ENCODE measurements around the gene ACACB.
A peak's percentile ranks its signal among the peaks of the same experiment; 100 is the strongest.
"Not testable (repeated sequence)": the region's sequence is repeated elsewhere in the genome, so short reads cannot be mapped to it uniquely, and the experiment has no call there.

ACACB gene

GRCh38 chr12:109147954-109148353, 31.6 kb downstream of the ACACB start:
- no peak for DNase-seq

- DNase-seq, result no peak
Measured at GRCh38 chr12:109150124-109150640, 33.8 kb downstream of the ACACB start.

DNA sequence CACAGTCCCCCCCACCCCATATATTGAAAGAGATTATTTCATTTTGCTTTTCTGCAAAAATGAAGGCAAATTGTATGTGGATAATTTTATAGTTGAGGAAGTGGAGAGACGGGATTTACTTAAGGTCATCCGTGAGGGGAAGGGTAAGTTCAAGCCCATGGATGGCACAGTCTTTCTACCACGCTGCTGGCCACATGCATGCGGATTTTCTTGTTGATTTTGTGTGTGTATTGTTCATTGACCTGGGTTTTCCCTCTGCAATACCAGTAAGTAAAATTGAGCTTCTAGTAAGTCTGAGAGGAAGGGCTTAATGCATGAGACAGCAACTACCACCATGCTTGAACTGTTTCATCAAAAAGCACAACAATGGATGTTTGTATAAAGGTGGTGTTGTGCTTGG, 35.1 kb downstream of the ACACB start:
- no peak for DNase-seq

DNA sequence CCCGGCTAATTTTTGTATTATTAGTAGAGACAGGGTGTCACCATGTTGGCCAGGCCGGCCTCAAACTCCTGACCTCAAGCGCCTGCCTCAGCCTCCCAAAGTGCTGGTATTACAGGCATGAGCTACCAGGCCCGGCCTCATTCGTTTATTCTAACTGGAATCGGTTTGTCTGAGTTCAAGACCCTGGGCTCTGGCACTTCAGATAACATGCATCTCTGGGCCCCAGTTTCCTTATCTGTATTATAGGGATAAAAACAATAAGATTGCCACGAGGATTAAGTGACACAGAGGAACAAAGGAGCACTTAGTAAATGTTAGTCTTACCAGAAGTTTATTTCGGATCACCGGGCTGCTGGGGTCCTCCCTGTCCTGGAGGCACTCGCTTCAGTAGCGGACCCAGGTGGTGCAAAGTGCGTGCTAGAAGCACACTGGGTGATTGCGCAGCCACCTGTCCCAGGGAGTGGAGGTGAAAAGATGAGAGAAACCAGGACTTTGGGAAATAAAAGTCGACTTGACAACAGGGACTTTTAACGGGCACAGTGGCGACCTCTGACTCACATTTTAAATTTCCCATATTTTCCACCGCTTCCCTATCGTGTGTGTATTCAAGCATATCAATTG, 37.5 kb downstream of the ACACB start:
- DNase-seq, result no peak

DNA sequence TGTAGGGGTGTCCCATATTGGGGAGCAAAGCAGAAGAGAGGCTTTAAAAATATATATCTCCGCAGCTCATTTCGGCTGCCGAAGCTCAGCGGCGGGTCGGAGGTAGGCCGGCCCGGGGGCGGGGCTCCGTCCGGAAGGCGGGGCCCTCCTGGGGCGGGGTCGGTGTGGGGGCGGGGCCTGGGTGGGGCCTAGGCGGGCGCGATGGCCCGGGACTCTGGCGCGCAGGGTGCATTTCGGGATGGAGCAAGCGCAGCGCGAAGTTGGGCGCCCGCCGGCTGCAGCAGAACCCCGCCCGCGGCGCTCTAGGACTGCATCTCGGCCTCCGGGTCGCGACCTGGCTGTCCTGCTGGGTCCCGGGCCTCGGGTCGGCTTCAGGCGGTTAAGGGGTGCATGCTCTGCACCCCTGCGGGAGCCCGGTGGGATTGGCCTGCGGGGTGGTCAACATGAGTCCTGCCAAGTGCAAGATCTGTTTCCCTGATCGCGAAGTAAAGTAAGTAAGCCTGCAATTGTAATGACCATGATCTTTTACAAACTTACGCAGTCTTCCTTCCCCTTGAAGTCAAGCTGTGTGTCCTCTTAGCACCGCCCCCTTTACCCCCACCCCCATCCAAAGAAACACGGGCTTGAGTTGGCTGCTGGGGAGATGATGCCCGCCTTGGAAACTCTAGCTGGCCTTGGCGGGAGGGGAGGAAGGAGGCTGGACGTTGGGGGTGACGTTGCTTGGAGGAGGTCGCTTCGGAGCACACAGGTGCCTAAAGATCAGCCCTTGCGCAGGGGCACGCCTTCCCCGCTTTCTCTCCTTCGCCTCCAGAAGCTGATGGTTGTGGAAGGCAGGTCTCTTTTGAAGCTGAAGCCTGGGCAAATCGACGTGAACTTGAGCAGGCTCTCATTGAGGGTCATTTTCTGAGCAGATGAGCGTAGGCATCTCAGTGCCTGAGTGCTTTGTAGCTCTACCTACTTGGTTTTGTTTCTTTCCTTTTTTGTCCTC, 38.4 kb downstream of the ACACB start:
- peak; percentile 86 for DNase-seq

DNA sequence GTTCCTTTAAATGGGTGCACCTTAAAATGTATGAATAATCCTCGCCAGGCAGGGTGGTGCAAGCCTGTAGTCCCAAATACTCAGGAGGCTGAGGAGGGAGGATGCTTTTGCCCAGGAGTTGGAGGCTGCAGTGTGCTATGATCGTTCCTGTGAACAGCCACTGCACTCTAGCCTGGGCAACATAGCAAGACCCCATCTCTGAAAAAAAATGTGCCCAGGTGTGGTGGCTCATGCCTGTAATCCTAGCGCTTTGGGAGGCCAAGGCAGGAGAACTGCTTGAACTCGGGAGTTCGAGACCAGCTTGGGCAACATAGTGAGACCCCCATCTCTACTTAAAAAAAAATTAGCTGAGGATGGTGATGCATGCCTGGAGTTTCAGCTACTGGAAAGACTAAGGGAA, 39.6 kb downstream of the ACACB start:
- no peak for DNase-seq

GRCh38 chr12:109156586-109156985, 40.2 kb downstream of the ACACB start:
- DNase-seq, result no peak

GRCh38 chr12:109157986-109158385, 41.6 kb downstream of the ACACB start:
- no peak for DNase-seq

DNA sequence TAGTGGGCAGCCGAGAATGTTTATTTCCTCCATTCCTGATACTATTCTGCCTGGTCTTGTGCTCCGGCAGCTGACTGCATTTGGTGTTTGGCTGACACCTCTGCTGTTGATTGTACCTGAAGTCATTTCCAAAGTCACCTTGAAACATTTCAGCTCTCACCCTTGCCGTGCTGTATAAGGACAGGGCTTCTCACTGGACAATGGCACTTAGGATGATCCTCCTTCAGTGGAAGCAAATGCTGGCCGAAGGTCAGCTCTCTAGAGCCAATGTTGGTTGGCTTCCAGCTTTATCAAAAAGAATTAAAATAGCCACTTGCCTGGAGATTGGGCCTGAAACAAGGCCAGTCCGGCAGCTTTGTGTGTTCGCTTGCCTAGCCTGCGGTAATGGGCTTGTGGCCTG, 44.0 kb downstream of the ACACB start:
- no peak for DNase-seq

- no peak for DNase-seq
Measured at GRCh38 chr12:109160873-109161272, 44.5 kb downstream of the ACACB start.

DNA sequence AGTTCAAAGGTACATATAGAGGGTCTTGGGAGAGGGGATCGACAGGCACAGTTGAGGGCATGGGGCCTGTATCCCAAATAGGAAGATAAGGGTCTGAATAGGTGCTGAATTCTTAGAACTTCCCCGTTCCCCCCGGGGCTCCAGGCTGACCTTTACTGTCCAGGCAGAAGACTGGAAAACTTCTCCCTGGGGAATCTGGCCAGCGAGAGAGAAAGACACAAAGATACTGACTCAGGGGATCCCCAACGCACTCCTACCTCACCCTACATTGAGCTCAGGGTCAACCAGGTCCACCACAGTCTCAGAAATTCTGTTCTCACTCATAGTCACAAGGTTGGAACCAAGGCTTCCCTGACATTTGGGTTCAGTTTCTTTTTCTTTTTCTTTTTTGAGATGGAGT, 46.2 kb downstream of the ACACB start:
- peak; percentile 27 for DNase-seq

- peak; percentile 25 for DNase-seq
Measured at GRCh38 chr12:109163167-109163566, 46.8 kb downstream of the ACACB start.

GRCh38 chr12:109165599-109165998, 49.2 kb downstream of the ACACB start:
- no peak for DNase-seq

DNA sequence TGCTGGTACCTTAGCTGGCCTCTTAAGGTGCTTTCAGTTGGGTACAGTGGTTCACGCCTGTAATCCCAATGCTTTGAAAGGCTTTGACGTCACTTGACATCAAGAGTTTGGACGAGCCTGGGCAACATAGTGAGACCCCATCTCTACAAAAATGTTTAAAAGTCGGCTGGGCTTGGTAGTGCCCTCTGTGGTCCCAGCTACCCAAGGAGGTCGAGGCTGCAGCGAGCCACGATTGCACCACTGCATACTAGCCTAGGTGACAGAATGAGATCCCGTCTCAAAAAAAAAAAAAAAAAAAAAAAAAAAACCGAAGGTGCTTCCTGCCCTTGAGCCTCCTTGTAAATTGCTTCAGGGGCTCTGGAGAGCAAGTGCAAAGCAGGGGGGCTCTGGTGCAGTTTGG, 50.0 kb downstream of the ACACB start:
- DNase-seq, result no peak

- DNase-seq, result no peak
Measured at GRCh38 chr12:109167781-109168180, 51.4 kb downstream of the ACACB start.

- DNase-seq, result no peak
Measured at GRCh38 chr12:109169262-109169661, 52.9 kb downstream of the ACACB start.

DNA sequence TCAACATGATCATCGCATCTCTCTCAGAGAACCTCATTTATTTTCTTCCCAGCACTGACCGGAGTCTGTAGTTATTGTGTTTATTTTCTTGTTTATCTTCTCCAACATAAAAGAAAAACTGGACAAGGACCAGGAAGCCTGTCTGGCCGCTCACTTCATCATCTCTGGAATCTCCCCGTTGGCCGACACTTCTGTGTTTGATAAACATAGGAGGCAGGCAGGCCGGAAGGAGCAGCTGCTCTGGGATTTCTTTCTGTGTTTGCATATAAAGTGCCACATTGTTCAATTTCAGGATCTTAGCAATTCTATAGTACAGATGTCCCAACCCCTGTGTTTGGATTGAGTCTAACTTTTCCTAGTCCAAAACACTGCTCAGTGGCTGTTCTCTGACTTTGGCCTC, 53.3 kb downstream of the ACACB start:
- DNase-seq, result no peak

DNA sequence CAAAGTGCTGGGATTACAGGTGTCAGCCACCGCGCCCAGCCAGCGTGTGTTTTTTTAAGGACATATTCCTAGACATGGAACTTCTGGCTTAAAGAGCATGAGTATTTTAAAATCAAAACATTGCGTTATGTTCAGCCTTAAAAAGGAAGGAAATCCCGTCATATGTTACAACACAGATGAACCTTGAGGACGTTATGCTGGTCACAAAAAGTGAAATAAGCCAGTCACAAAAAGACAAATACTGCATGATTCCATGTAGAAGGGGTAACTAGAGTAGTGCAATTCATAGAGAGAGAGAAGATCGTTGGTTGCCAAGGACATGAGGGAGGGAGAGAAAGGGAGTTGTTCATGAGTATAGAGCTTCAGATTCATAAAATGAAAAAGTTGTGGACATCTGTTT, 53.9 kb downstream of the ACACB start:
- DNase-seq, result peak; percentile 49

- DNase-seq, result not testable (repeated sequence)
Measured at GRCh38 chr12:109172787-109173186, 56.4 kb downstream of the ACACB start.

DNA sequence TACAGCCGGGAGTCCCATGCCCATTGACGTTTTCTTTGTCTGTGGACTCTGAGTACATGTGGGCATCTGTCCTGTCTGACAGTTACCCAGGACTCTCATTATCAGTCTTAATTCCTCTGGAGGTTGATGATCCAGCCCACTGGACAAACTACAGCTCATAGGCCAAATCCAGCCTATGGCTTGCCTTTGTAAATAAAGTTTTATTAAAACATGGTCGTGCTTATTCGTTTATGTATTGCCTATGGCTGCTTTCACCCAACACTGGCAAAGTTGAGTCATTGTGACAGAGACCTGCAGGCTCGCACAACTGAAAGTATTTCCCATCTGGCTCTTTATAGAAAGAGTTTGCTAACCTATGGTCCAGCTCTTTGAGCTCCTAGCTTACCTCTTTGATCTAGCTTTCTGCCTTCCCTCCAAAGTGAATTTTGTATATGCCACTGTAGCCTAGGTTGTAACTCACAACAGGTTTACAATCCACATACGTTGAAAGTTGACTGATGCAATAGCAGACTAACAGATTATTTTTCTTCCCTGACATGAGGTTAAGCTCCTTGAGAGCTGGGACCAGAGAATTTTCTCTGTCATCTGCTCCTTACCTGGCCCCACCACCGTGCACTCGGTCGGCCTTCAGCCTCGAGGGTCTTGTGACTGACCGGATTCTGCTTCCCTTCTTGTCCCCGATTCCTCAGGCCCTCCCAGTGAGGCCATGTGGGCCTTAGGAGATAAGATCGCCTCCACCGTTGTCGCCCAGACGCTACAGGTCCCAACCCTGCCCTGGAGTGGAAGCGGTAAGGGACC, 57.3 kb downstream of the ACACB start:
- no peak for DNase-seq

- DNase-seq, result no peak
Measured at GRCh38 chr12:109174468-109174867, 58.1 kb downstream of the ACACB start.

- no peak for DNase-seq
Measured at GRCh38 chr12:109178532-109178931, 62.1 kb downstream of the ACACB start.

GRCh38 chr12:109179927-109180326, 63.5 kb downstream of the ACACB start:
- DNase-seq, result no peak
